H9 (cell line): ENCODE data around the gene SMIM14. TPM values are rescaled to one million over a fixed set of nuclear protein-coding genes. Genes with fewer than 3 reads are reported as not detected.

Source experiments
- DNase-seq: peaks from one replicate; pipeline ENCODE4 v3.0.0-alpha.2; 2017
- H2AFZ ChIP-seq: one replicate; pipeline ENCODE4 v1.6.1; 2013; ENCODE audit warnings: mild to moderate bottlenecking, low read length, control low read depth, moderate library complexity
- H2AK5ac ChIP-seq: 2 replicates; pipeline ENCODE4 v1.6.1; 2013; ENCODE audit warnings: low read length, control low read depth, mixed read lengths; ENCODE audit not compliant: insufficient read length
- H2BK120ac ChIP-seq: one replicate; pipeline ENCODE4 v1.6.1; 2013; ENCODE audit warnings: low read depth, mild to moderate bottlenecking, low read length, control low read depth, inconsistent platforms; ENCODE audit not compliant: poor library complexity, severe bottlenecking
- H2BK12ac ChIP-seq: 2 replicates; pipeline ENCODE4 v1.6.1; 2013; ENCODE audit warnings: low read length, control low read depth, mixed read lengths, low read depth; ENCODE audit not compliant: insufficient read length
- H2BK15ac ChIP-seq: 2 replicates; pipeline ENCODE4 v1.6.1; 2013; ENCODE audit warnings: low read depth, low read length, control low read depth
- H2BK20ac ChIP-seq: one replicate; pipeline ENCODE4 v1.6.1; 2013; ENCODE audit warnings: low read depth, mild to moderate bottlenecking, low read length, control low read depth, inconsistent platforms; ENCODE audit not compliant: poor library complexity, severe bottlenecking
- H2BK5ac ChIP-seq: 2 replicates; pipeline ENCODE4 v1.6.1; 2013; ENCODE audit warnings: low read length, control low read depth, mixed read lengths; ENCODE audit not compliant: insufficient read length
- H3K14ac ChIP-seq: 2 replicates; pipeline ENCODE4 v1.6.1; 2013; ENCODE audit warnings: low read length, control low read depth; ENCODE audit not compliant: insufficient read depth
- H3K18ac ChIP-seq: 2 replicates; pipeline ENCODE4 v1.6.1; 2013; ENCODE audit warnings: low read depth, mild to moderate bottlenecking, mixed read lengths, low read length, control low read depth; ENCODE audit not compliant: insufficient read length
- H3K23ac ChIP-seq: 2 replicates; pipeline ENCODE4 v1.6.1; 2013; ENCODE audit warnings: low read length, control low read depth, mixed read lengths, low read depth; ENCODE audit not compliant: insufficient read length
- H3K23me2 ChIP-seq: 2 replicates; pipeline ENCODE4 v1.6.1; 2013; ENCODE audit warnings: low read depth, mild to moderate bottlenecking, mixed read lengths, low read length, control low read depth; ENCODE audit not compliant: insufficient read length, poor library complexity, severe bottlenecking
- H3K27ac ChIP-seq: 2 replicates; pipeline ENCODE4 v1.5.1; 2013; ENCODE audit warnings: low read length, control low read depth, mixed read lengths, low read depth; ENCODE audit not compliant: insufficient read length
- H3K27me3 ChIP-seq: 2 replicates; pipeline ENCODE4 v1.6.1; 2013; ENCODE audit warnings: low read length, control low read depth, inconsistent platforms; ENCODE audit not compliant: insufficient read depth
- H3K4ac ChIP-seq: 2 replicates; pipeline ENCODE4 v1.6.1; 2013; ENCODE audit warnings: low read depth, mild to moderate bottlenecking, control low read depth, inconsistent platforms, low read length, moderate library complexity
- H3K4me1 ChIP-seq: 2 replicates; pipeline ENCODE4 v1.6.1; 2013; ENCODE audit warnings: low read length, control low read depth, inconsistent platforms; ENCODE audit not compliant: insufficient read depth
- H3K4me2 ChIP-seq: 2 replicates; pipeline ENCODE4 v1.6.1; 2013; ENCODE audit warnings: low read length, control low read depth, mixed read lengths; ENCODE audit not compliant: insufficient read length, insufficient read depth
- H3K56ac ChIP-seq: 2 replicates; pipeline ENCODE4 v1.6.1; 2013; ENCODE audit warnings: low read depth, mild to moderate bottlenecking, mixed read lengths, low read length, control low read depth; ENCODE audit not compliant: insufficient read length
- H3K79me1 ChIP-seq: 2 replicates; pipeline ENCODE4 v1.6.1; 2013; ENCODE audit warnings: low read depth, mild to moderate bottlenecking, moderate library complexity, low read length, control low read depth, inconsistent platforms; ENCODE audit not compliant: insufficient read depth, poor library complexity, severe bottlenecking
- H3K79me2 ChIP-seq: 2 replicates; pipeline ENCODE4 v1.6.1; 2013; ENCODE audit warnings: low read length, control low read depth, inconsistent platforms; ENCODE audit not compliant: insufficient read depth
- H3K9ac ChIP-seq: 2 replicates; pipeline ENCODE4 v1.6.1; 2013; ENCODE audit warnings: low read length, control low read depth, mixed read lengths; ENCODE audit not compliant: insufficient read length; ENCODE audit errors: extremely low read depth
- H3K9me3 ChIP-seq: one replicate; pipeline ENCODE4 v1.6.1; 2013; ENCODE audit warnings: low read depth, low read length, inconsistent platforms; ENCODE audit not compliant: control insufficient read depth
- H3T11ph ChIP-seq: one replicate; pipeline ENCODE4 v1.6.1; 2013; ENCODE audit warnings: mild to moderate bottlenecking, low read length, control low read depth, inconsistent platforms
- H4K20me1 ChIP-seq: one replicate; pipeline ENCODE4 v1.6.1; 2013; ENCODE audit not compliant: control insufficient read depth, insufficient read length, insufficient read depth
- H4K5ac ChIP-seq: 2 replicates; pipeline ENCODE4 v1.6.1; 2013; ENCODE audit warnings: low read depth, mild to moderate bottlenecking, mixed read lengths, low read length, control low read depth; ENCODE audit not compliant: insufficient read length
- H4K8ac ChIP-seq: replicated peaks from 2 replicates; pipeline ENCODE4 v1.6.1; 2013; ENCODE audit warnings: low read length, control low read depth, mixed read lengths, low read depth; ENCODE audit not compliant: insufficient read length
- H4K91ac ChIP-seq: 2 replicates; pipeline ENCODE4 v1.6.1; 2013; ENCODE audit warnings: low read depth, mild to moderate bottlenecking, moderate library complexity, mixed read lengths, low read length, control low read depth; ENCODE audit not compliant: insufficient read length
- H3K27ac Mint-ChIP-seq, 3 experiments: 2 replicates in 2 of 3; 3 replicates in 1 of 3; pipeline ENCODE4 v1.8.0; 2020 to 2021; ENCODE audit warnings: mixed read lengths in 3 of 3, mild to moderate bottlenecking in 1 of 3, moderate library complexity in 1 of 3
- H3K27me3 Mint-ChIP-seq: 2 replicates; pipeline ENCODE4 v1.8.0; 2021; ENCODE audit warnings: low read depth, mild to moderate bottlenecking, moderate library complexity, mixed read lengths
- H3K36me3 Mint-ChIP-seq, 3 experiments: 2 replicates in 2 of 3; 3 replicates in 1 of 3; pipeline ENCODE4 v1.8.0; 2020 to 2021; ENCODE audit warnings: low read depth in 3 of 3, mixed read lengths in 3 of 3; ENCODE audit not compliant: insufficient read depth in 1 of 3
- H3K4me1 Mint-ChIP-seq, 2 experiments: 2 replicates each; pipeline ENCODE4 v1.8.0; 2020; ENCODE audit warnings: mixed read lengths in 2 of 2
- H3K4me3 Mint-ChIP-seq, 2 experiments: 2 replicates in 1 of 2; 3 replicates in 1 of 2; pipeline ENCODE4 v1.8.0; 2020 to 2021; ENCODE audit warnings: mild to moderate bottlenecking in 2 of 2, mixed read lengths in 2 of 2, moderate library complexity in 1 of 2
- H3K9me3 Mint-ChIP-seq, 2 experiments: 2 replicates in 1 of 2; 3 replicates in 1 of 2; pipeline ENCODE4 v1.8.0; 2020; ENCODE audit warnings: mild to moderate bottlenecking in 2 of 2, mixed read lengths in 2 of 2, moderate library complexity in 1 of 2
- WGBS: extraction: QIAGEN DNeasy Blood & Tissue Kit; methylation state at CpG from one replicate; pipeline ENCODE4 v1.1.7; 2013; ENCODE audit warnings: missing lambda C conversion rate, low lambda C conversion rate, mixed read lengths; ENCODE audit not compliant: insufficient read length; ENCODE audit errors: extremely low coverage; 5-methylcytosine and 5-hydroxymethylcytosine counted together
- total RNA-seq: library from RNA; stranded (reverse); gene quantifications from 2 replicates; pipeline ENCODE4 v1.2.1, GENCODE V29; 2021
- TF ChIP-seq, protein P1 (sequence below): fragments of 200-600 bp; sonication (generic); conservative IDR thresholded peaks from 3 replicates; pipeline ENCODE4 v1.8.0; 2021; ENCODE audit warnings: antibody characterized with exemption, mild to moderate bottlenecking

SMIM14 gene
- total RNA-seq, 1 experiment from 2014 or later = 19.4 TPM

GRCh38 chr4:39637586-39638353, 895 bp downstream of the SMIM14 start:
- H2BK5ac ChIP-seq = peak overlapping the region; percentile 93
- H3K4me2 ChIP-seq = peak overlapping the region; percentile 94
- H3K79me1 ChIP-seq = no peaks in the 10 kb centered on the region
- no peaks in the 10 kb centered on the region; a peak in 1 of 5 replicates for H3K9me3 Mint-ChIP-seq
- H3K56ac ChIP-seq = peak overlapping the region; percentile 25
- WGBS = no CpG with 5 or more reads among the region's 29 CpGs
- no peak overlapping the region for H2BK120ac ChIP-seq
- peak overlapping the region; percentile 99 for H3K27ac ChIP-seq
- DNase-seq = peak; percentile 62
- peak overlapping the region; percentile 65 for H4K5ac ChIP-seq
- H2BK15ac ChIP-seq = no peak overlapping the region
- no peaks in the 10 kb centered on the region for H3K27me3 ChIP-seq
- H3K14ac ChIP-seq = peak overlapping the region; percentile 74
- H3K4me3 Mint-ChIP-seq = peak overlapping the region; percentile 91 to 93
- H3K36me3 Mint-ChIP-seq = no peaks in the 10 kb centered on the region; a peak in 1 of 7 replicates
- no peak overlapping the region for H2BK20ac ChIP-seq
- H3K27me3 Mint-ChIP-seq = no peaks in the 10 kb centered on the region
- H3K27ac Mint-ChIP-seq = peak overlapping the region; percentile 97 to 100 (median 99)
- H3K4me1 ChIP-seq = peaks cover 5% of the 10 kb centered on the region; the same call in 1 of the 2 replicates
- H3K23me2 ChIP-seq = peaks cover 8% of the 10 kb centered on the region
- no peaks in the 10 kb centered on the region for H3K79me2 ChIP-seq
- peaks cover 51 to 61% of the 10 kb centered on the region in 2 experiments for H3K4me1 Mint-ChIP-seq
- peak overlapping the region; percentile 89 for H3K18ac ChIP-seq
- no peak overlapping the region for H3K4ac ChIP-seq
- no peak overlapping the region for H2AFZ ChIP-seq
- no peaks in the 10 kb centered on the region for H4K20me1 ChIP-seq
- peak overlapping the region; percentile 97 for H3K9ac ChIP-seq
- peak overlapping the region; percentile 52 for H4K8ac ChIP-seq
- peak overlapping the region; percentile 98 for H4K91ac ChIP-seq
- no peaks in the 10 kb centered on the region for H3K9me3 ChIP-seq
- H2BK12ac ChIP-seq = peak overlapping the region; percentile 52
- no peak overlapping the region for H3K23ac ChIP-seq
- H3T11ph ChIP-seq = peak overlapping the region; percentile 59
- TF ChIP-seq, protein P1, sequence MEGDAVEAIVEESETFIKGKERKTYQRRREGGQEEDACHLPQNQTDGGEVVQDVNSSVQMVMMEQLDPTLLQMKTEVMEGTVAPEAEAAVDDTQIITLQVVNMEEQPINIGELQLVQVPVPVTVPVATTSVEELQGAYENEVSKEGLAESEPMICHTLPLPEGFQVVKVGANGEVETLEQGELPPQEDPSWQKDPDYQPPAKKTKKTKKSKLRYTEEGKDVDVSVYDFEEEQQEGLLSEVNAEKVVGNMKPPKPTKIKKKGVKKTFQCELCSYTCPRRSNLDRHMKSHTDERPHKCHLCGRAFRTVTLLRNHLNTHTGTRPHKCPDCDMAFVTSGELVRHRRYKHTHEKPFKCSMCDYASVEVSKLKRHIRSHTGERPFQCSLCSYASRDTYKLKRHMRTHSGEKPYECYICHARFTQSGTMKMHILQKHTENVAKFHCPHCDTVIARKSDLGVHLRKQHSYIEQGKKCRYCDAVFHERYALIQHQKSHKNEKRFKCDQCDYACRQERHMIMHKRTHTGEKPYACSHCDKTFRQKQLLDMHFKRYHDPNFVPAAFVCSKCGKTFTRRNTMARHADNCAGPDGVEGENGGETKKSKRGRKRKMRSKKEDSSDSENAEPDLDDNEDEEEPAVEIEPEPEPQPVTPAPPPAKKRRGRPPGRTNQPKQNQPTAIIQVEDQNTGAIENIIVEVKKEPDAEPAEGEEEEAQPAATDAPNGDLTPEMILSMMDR = no peak
- no peak overlapping the region for H2AK5ac ChIP-seq
